ENCODE data around the gene ACER3. TPM values are rescaled to one million over a fixed set of nuclear protein-coding genes. Genes with fewer than 3 reads are reported as not detected.
"Not testable (repeated sequence)": the region's sequence is repeated elsewhere in the genome, so short reads cannot be mapped to it uniquely, and the experiment has no call there.

The ACER3 gene
- total RNA-seq, 1 donor from 2014 or later = 46.5 TPM

- DNase-seq (ENCODE audit: low spot score) = no peak
These were observed 129.9 kb downstream of the ACER3 start for GRCh38 chr11:76990628-76991027.

- no peak for DNase-seq (ENCODE audit: low spot score)
These were observed 134.4 kb downstream of the ACER3 start for GRCh38 chr11:76995081-76995576.

GRCh38 chr11:76997512-76997911 is 136.8 kb downstream of the ACER3 start:
- DNase-seq (ENCODE audit: low spot score) = no peak

GRCh38 chr11:76999597-76999996 is 138.9 kb downstream of the ACER3 start:
- DNase-seq (ENCODE audit: low spot score) = no peak

- DNase-seq (ENCODE audit: low spot score) = no peak
These were observed 140.9 kb downstream of the ACER3 start for GRCh38 chr11:77001613-77002012.

- no peak for DNase-seq (ENCODE audit: low spot score)
These were observed 142.1 kb downstream of the ACER3 start for GRCh38 chr11:77002776-77003175.

GRCh38 chr11:77003963-77004362 is 143.2 kb downstream of the ACER3 start:
- DNase-seq (ENCODE audit: low spot score) = no peak

GRCh38 chr11:77009533-77010160 is 148.9 kb downstream of the ACER3 start:
- DNase-seq (ENCODE audit: low spot score) = no peak

GRCh38 chr11:77014669-77015068 is 154.0 kb downstream of the ACER3 start:
- no peak for DNase-seq (ENCODE audit: low spot score)

GRCh38 chr11:77018396-77018924 is 157.7 kb downstream of the ACER3 start:
- not testable (repeated sequence) for DNase-seq (ENCODE audit: low spot score)

- no peak for DNase-seq (ENCODE audit: low spot score)
These were observed 159.4 kb downstream of the ACER3 start for GRCh38 chr11:77019976-77020595.

- DNase-seq (ENCODE audit: low spot score) = no peak
These were observed 160.0 kb downstream of the ACER3 start for GRCh38 chr11:77020734-77021133.

GRCh38 chr11:77024745-77025144 is 164.0 kb downstream of the ACER3 start:
- no peak for DNase-seq (ENCODE audit: low spot score)

GRCh38 chr11:77026221-77026620 is 165.5 kb downstream of the ACER3 start:
- DNase-seq (ENCODE audit: low spot score) = no peak

- DNase-seq (ENCODE audit: low spot score) = no peak
These were observed 166.0 kb downstream of the ACER3 start for GRCh38 chr11:77026743-77027142.

- DNase-seq (ENCODE audit: low spot score) = no peak
These were observed 166.6 kb downstream of the ACER3 start for GRCh38 chr11:77027275-77027674.

GRCh38 chr11:77029829-77030228 is 169.1 kb downstream of the ACER3 start:
- DNase-seq (ENCODE audit: low spot score) = no peak

- DNase-seq (ENCODE audit: low spot score) = no peak
These were observed 170.2 kb downstream of the ACER3 start for GRCh38 chr11:77030834-77031414.

GRCh38 chr11:77031599-77031998 is 170.9 kb downstream of the ACER3 start:
- DNase-seq (ENCODE audit: low spot score) = no peak

- no peak for DNase-seq (ENCODE audit: low spot score)
These were observed 174.3 kb downstream of the ACER3 start for GRCh38 chr11:77035039-77035438.

- no peak for DNase-seq (ENCODE audit: low spot score)
These were observed 174.9 kb downstream of the ACER3 start for GRCh38 chr11:77035580-77035979.

GRCh38 chr11:77036398-77036797 is 175.7 kb downstream of the ACER3 start:
- DNase-seq (ENCODE audit: low spot score) = no peak

All from mesenteric fat pad (tissue), 1 donor.